HG02885 (cell line): ENCODE measurements around the gene SECTM1.

Source experiments
- ATAC-seq: cut with Tn5 transposase; IDR thresholded peaks from one replicate; pipeline ENCODE4 v1.9.1; 2021; ENCODE audit warnings: mild to moderate bottlenecking; ENCODE audit not compliant: unreplicated experiment, poor library complexity

SECTM1 gene

DNA sequence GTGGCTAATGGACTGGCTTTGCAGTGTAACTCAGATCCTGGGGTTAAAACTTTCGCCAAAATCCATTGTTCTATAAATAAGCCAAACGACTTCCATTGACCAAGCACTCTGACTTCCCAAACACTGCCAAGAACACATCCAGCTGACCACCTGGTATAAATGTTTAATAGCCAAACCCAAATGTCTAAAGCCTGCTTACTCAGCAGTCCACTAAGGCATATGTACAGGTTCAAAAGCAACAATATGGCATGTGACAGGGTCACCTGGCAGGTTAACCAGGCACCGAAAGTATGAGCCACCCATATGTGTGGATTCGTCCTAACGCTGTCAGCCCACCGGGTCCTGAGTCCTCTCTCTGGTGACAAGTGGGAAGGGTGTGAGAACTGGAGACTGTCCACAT lies 62.2 kb downstream of the SECTM1 start:
- ATAC-seq, result no peak
